PC-3 (cell line): ENCODE results near the gene MRAP. TPM values are rescaled to one million over a fixed set of nuclear protein-coding genes. Genes with fewer than 3 reads are reported as not detected.

Source experiments
- ATAC-seq: fragments of 200-7000 bp; cut with Tn5 transposase; 2 replicates; pipeline ENCODE4 v1.9.1; 2020; ENCODE audit warnings: mild to moderate bottlenecking, moderate library complexity
- BruUV-seq: library from RNA; stranded (reverse); fragments of 400-500 nt; replicated peaks from 2 replicates; lab custom pipeline; 2021; lab: Mats Ljungman, UMichigan
- CTCF ChIA-PET: fragments of 300-600 bp; sonication (Branson Sonifier 250); formaldehyde crosslinking; loops from one replicate; lab custom pipeline; 2022; ENCODE audit warnings: antibody characterized with exemption; lab: Charles Lee
- POLR2A ChIA-PET: fragments of 300-600 bp; sonication (Branson Sonifier 250); formaldehyde crosslinking; loops from one replicate; lab custom pipeline; 2022; ENCODE audit warnings: antibody characterized with exemption; ENCODE audit not compliant: unreplicated experiment; lab: Charles Lee
- DNase-seq: peaks from one replicate; pipeline ENCODE4 v3.0.0-alpha.2; 2015
- H2AFZ ChIP-seq: fragments of 300-600 bp; sonication (generic); 2 replicates; pipeline ENCODE4 v1.6.0; 2016; ENCODE audit warnings: antibody characterized with exemption, low read length
- H3F3A ChIP-seq: fragments of 300-600 bp; sonication (generic); one replicate; pipeline ENCODE4 v1.6.0; 2017; ENCODE audit warnings: antibody characterized with exemption, low read length, control low read depth, mild to moderate bottlenecking; ENCODE audit not compliant: unreplicated experiment
- H3K27ac ChIP-seq: fragments of 300-600 bp; sonication (generic); 2 replicates; pipeline ENCODE4 v1.5.1; 2016; ENCODE audit warnings: mild to moderate bottlenecking, low read length
- H3K27me3 ChIP-seq: fragments of 300-600 bp; sonication (generic); 2 replicates; pipeline ENCODE4 v1.6.1; 2016; ENCODE audit warnings: low read length, mixed read lengths
- H3K36me3 ChIP-seq: fragments of 300-600 bp; sonication (generic); 2 replicates; pipeline ENCODE4 v1.6.1; 2016; ENCODE audit warnings: low read depth, mixed run types, low read length, mixed read lengths
- H3K4me1 ChIP-seq: fragments of 300-600 bp; sonication (generic); 2 replicates; pipeline ENCODE4 v1.5.1; 2016; ENCODE audit warnings: low read length; ENCODE audit not compliant: insufficient read depth
- H3K4me2 ChIP-seq: fragments of 300-600 bp; sonication (generic); 2 replicates; pipeline ENCODE4 v1.6.0; 2016; ENCODE audit warnings: low read length
- H3K4me3 ChIP-seq: fragments of 300-600 bp; sonication (generic); 2 replicates; pipeline ENCODE4 v1.5.1; 2016; ENCODE audit warnings: mild to moderate bottlenecking, low read length, mixed read lengths
- H3K79me2 ChIP-seq: fragments of 300-600 bp; sonication (generic); 2 replicates; pipeline ENCODE4 v1.6.1; 2017; ENCODE audit warnings: low read length, mixed read lengths
- H3K9ac ChIP-seq: fragments of 300-600 bp; sonication (generic); 2 replicates; pipeline ENCODE4 v1.6.0; 2016; ENCODE audit warnings: mild to moderate bottlenecking, low read length
- H3K9me2 ChIP-seq: fragments of 300-600 bp; sonication (generic); replicated peaks from 2 replicates; pipeline ENCODE4 v1.6.1; 2016; ENCODE audit warnings: mixed run types, low read length, mixed read lengths
- H3K9me3 ChIP-seq: fragments of 300-600 bp; sonication (generic); 2 replicates; pipeline ENCODE4 v1.6.1; 2016; ENCODE audit warnings: low read length, mixed read lengths
- H4K20me1 ChIP-seq: fragments of 300-600 bp; sonication (generic); 2 replicates; pipeline ENCODE4 v1.6.1; 2016; ENCODE audit warnings: low read length, mixed read lengths
- EZH2 ChIP-seq: fragments of 300-600 bp; sonication (generic); IDR thresholded peaks from one replicate; pipeline ENCODE4 v1.6.1; 2017; ENCODE audit warnings: antibody characterized with exemption, mild to moderate bottlenecking, low read length; ENCODE audit not compliant: unreplicated experiment
- EZH2phosphoT487 ChIP-seq: fragments of 300-600 bp; sonication (generic); IDR thresholded peaks from 2 replicates; pipeline ENCODE4 v1.6.1; 2018; ENCODE audit warnings: mild to moderate bottlenecking, antibody characterized with exemption, low read length, borderline replicate concordance
- intact Hi-C: fragments of 100-400 bp; cut with micrococcal nuclease; formaldehyde crosslinking; loops from 2 replicates; pipeline ENCODE4 v1.9.0; 2023
- total RNA-seq: library from RNA; depleted of rRNA; stranded (reverse); fragments of >200 nt; gene quantifications from 2 replicates; pipeline ENCODE4 v1.2.3, GENCODE V29; 2014
- TF ChIP-seq, protein P1 (sequence below): fragments of 300-600 bp; sonication (generic); conservative IDR thresholded peaks from 2 replicates; pipeline ENCODE4 v1.5.1; 2017; ENCODE audit warnings: antibody characterized with exemption, low read depth, mild to moderate bottlenecking, low read length

Gene MRAP
- total RNA-seq, 1 experiment from 2014 or later, result not detected

DNA sequence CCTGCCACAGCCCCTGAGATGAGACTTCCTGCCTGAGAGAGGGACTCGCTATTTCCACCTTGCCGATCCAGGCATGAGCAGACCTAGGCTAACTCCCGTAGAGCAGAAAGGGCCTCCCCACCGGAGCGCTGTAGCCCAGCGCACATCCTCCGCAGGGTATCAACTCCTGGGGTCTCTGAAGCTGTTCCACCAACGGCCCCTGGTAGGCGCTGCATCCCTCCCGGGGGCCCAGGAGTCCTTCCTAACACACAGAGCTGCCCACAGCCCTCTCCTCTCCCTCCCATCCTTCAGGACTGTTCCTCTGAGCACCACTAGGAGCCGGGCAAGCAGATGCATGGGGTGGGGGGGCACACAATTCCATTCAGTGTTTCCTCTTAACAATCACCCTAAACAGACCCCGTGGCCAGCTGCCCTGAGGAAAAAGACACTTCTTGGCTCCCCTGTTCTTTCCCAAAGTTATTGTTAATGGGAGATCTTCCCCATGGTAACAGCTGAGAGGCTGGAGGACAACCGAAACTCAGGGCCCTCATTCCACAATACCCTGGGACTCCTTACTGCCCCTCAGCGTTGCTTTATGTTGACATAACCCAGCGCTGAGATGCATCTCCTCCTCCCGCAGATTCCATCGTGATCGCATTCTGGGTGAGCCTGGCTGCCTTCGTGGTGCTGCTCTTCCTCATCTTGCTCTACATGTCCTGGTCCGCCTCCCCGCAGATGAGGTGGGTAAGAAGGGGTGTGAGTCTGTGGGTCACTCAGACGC is 7.5 kb downstream of the MRAP start:
- Histone ChIP-seq H3F3A (no peaks in the 10 kb centered on the region), H3K9me3 (no peaks in the 10 kb centered on the region), H3K36me3 (peaks cover 34% of the 10 kb centered on the region), H3K9me2 (no peaks in the 10 kb centered on the region), H3K9ac (no peak overlapping the region), H2AFZ (no peak overlapping the region), H4K20me1 (no peaks in the 10 kb centered on the region), H3K4me1 (no peaks in the 10 kb centered on the region), H3K27ac (no peak overlapping the region), H3K27me3 (no peaks in the 10 kb centered on the region), H3K79me2 (no peaks in the 10 kb centered on the region), H3K4me3 (no peak overlapping the region), H3K4me2 (no peak overlapping the region)
- no peak for ATAC-seq
- DNase-seq, result no peak
- ChIA-PET CTCF (interaction anchor here (0.5 kb wide), 1 partner anchor 239 kb away, joined by 4 read pairs; no protein-coding TSS in a partner anchor), POLR2A (no interaction called here)
- intact Hi-C loops, result no loop called here
- TF ChIP-seq EZH2 (no peak), EZH2phosphoT487 (no peak)
- TF ChIP-seq, protein P1, sequence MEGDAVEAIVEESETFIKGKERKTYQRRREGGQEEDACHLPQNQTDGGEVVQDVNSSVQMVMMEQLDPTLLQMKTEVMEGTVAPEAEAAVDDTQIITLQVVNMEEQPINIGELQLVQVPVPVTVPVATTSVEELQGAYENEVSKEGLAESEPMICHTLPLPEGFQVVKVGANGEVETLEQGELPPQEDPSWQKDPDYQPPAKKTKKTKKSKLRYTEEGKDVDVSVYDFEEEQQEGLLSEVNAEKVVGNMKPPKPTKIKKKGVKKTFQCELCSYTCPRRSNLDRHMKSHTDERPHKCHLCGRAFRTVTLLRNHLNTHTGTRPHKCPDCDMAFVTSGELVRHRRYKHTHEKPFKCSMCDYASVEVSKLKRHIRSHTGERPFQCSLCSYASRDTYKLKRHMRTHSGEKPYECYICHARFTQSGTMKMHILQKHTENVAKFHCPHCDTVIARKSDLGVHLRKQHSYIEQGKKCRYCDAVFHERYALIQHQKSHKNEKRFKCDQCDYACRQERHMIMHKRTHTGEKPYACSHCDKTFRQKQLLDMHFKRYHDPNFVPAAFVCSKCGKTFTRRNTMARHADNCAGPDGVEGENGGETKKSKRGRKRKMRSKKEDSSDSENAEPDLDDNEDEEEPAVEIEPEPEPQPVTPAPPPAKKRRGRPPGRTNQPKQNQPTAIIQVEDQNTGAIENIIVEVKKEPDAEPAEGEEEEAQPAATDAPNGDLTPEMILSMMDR, result peak; percentile 33; the same call in 1 of the 2 replicates
- BruUV-seq, result no TSS peak

DNA sequence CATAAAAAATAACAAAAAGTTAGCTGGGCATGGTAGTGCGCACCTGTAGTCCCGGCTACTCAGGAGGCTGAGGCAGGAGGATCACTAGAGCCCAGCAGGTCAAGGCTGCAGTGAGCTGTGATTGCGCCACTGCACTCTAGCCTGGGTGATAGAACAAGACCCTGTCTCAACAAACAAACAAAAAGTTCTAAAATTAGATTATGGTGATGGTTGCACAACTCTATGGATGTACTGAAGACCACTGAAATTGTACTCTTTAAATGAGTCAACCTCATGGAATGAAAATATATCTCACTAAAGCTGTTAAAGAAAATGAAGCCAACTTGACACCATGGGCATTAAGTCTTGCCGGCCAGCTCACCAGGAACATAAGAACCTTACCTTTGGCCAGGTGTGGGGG is 9.1 kb downstream of the MRAP start:
- H3K4me3 ChIP-seq, result no peak overlapping the region
- DNase-seq, result no peak
- intact Hi-C loops, result no loop called here

More for the DNA sequence above, 9.1 kb downstream of the MRAP start:
- no peak overlapping the region for H3K27ac ChIP-seq
- H3K4me1 ChIP-seq, result no peaks in the 10 kb centered on the region
- H3K36me3 ChIP-seq, result peaks cover 43% of the 10 kb centered on the region
- ATAC-seq, result no peak
- no peak overlapping the region for H3K9ac ChIP-seq
- no peaks in the 10 kb centered on the region for H3K9me3 ChIP-seq
- CTCF ChIA-PET, result interaction anchor here (0.6 kb wide), 1 partner anchor 96 kb away, joined by 3 read pairs; no protein-coding TSS in a partner anchor
- H3K27me3 ChIP-seq, result no peaks in the 10 kb centered on the region
- POLR2A ChIA-PET, result interaction anchor here (0.6 kb wide), 1 partner anchor 25 kb away, joined by 4 read pairs; no protein-coding TSS in a partner anchor
- no TSS peak for BruUV-seq
- H4K20me1 ChIP-seq, result no peaks in the 10 kb centered on the region
- H3K9me2 ChIP-seq, result no peaks in the 10 kb centered on the region
- no peak overlapping the region for H3K4me2 ChIP-seq
- TF ChIP-seq EZH2, result no peak
- no peak for TF ChIP-seq EZH2phosphoT487
- TF ChIP-seq, protein P1, result no peak
- no peaks in the 10 kb centered on the region for H3K79me2 ChIP-seq
- H2AFZ ChIP-seq, result no peak overlapping the region
- H3F3A ChIP-seq, result no peaks in the 10 kb centered on the region
